ENCODE data around the gene PCOLCE2.

DNA sequence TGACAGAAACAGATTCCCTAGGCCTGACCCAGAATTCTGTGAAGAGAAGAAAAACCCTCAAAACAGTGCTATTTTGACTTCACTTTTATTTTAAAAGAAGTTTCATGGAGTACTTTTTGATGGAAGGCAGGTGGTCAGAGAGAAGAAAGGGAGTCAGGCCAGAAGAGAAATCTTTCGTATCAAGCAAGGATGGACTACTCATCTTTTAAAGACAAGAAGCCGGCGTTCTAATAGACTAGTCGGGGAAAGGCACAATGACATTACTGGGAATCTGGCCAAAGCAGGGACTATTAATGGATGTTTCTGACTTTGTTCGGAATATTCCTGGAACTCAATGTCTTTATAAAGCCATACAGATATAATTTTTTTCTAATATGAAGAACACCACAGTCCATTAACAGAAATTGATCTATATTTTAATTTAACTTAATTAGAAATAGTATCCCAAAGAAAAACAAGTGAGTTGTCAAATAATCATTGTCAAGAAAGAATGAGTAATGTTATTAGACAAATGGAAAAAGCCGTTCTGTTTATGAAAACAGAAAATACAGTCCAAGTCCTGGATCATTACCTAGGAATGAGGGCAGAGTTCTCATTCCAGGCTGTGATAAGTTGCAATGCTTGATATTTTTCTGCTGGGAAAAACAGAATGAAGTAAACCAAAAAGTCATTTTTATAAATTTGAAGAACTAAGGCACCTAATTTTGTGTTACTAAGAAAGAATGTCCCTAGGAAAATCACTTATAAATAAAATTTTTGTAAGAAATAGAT lies 23.7 kb upstream of the PCOLCE2 start:
- TF ChIP-seq, protein P1, sequence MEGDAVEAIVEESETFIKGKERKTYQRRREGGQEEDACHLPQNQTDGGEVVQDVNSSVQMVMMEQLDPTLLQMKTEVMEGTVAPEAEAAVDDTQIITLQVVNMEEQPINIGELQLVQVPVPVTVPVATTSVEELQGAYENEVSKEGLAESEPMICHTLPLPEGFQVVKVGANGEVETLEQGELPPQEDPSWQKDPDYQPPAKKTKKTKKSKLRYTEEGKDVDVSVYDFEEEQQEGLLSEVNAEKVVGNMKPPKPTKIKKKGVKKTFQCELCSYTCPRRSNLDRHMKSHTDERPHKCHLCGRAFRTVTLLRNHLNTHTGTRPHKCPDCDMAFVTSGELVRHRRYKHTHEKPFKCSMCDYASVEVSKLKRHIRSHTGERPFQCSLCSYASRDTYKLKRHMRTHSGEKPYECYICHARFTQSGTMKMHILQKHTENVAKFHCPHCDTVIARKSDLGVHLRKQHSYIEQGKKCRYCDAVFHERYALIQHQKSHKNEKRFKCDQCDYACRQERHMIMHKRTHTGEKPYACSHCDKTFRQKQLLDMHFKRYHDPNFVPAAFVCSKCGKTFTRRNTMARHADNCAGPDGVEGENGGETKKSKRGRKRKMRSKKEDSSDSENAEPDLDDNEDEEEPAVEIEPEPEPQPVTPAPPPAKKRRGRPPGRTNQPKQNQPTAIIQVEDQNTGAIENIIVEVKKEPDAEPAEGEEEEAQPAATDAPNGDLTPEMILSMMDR (IDR thresholded peaks at IDR 0.05): no peak
- no peak for TF ChIP-seq POLR2A (IDR thresholded peaks at IDR 0.05)

All from thyroid gland (tissue), 4 donors.